Measurements from ENCODE around the gene PBX1.

The PBX1 gene

DNA sequence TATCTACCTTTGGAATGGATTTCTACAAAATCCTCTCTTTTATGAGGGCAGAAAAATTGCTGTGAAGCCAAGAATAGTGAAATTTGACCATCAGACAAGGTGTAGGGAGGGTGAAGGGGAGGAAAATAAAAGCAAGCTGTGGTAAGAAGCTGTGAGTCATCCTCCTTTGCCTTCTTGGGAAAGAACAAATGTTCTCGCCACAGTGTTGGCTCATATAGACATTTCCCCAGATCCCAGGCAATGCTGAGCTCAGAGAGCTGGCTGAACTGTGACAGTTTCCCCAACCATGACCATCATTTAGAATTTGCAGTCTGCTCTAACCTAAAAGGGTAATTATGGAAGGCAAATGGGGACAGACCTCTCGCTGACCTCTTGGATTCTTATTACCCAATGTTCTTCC lies 235.4 kb downstream of the PBX1 start:
- FAIRE-seq (no peak), DNase-seq (ENCODE audit: insufficient read length, low spot score) (no peak)

GRCh38 chr1:164796916-164797315 lies 237.9 kb downstream of the PBX1 start:
- FAIRE-seq (no peak), DNase-seq (ENCODE audit: insufficient read length, low spot score) (no peak)

- FAIRE-seq, result no peak
- no peak for DNase-seq (ENCODE audit: insufficient read length, low spot score)
Observed at GRCh38 chr1:164801246-164801731, 242.3 kb downstream of the PBX1 start.

DNA sequence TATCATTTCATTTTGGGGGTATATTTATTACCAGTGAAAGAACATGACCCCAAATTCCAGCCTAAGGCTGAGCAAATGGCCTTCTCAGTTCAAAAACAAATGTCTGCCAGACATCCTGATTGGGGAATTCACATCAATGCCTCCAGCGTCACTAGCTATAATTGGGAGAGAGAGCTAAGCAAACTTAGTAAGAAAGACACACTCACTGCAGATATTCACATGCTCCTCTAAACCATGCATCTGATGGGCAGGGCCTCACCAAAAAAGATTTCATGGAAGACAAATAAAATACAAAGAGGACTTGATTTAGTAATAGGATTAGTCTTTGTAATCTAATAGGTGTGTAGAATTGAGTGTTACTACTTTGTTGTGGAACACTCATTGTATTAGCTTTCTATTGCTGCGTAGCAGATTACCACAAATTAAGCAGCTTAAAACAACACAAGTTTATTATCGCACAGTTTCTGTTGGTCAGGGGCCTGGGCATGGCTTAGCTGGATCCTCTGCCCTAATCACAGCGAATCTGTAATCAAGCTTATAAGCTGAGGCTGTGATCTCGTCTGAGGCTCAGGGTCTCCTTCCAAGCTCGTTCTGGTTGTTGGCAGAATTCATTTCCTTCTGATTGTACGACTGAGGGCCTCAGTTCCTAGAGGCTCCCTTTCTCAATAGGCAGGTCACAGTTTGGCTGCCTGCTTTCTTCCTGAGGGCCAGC lies 243.0 kb downstream of the PBX1 start:
- no peak for FAIRE-seq
- no peak for DNase-seq (ENCODE audit: insufficient read length, low spot score)

DNA sequence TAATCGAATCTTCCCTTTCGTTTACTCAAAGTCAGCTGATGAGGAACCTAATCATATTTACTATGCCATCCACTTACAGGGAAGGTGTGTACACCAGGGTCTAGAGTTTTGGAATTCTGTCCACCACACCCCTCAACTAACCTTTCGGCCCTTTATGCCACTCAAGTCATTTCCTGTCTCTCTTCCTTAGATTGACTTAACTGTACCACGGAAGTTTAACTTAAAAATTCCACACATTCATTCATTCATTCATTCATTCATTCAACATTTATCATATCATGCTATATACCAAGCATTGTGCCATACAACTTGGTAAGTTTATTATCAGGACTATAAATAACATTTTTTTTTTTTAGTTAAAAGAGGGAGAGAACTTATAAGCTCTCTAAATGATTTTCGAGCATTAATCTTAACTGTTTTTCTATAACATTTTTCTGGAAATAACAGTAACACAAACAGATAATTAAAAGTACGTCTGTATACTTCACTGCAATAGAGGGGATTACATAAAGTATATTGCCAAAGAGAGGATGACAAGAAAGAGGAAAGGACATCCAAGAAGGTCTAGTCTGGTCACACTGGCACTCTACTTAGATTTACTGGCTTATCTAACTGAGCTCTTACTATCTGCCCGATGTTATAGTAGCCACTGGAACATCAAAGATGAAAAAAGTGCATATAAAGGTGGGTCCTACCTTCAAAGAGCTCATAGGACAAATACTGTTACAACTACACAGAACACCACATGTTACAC lies 243.7 kb downstream of the PBX1 start:
- no peak for FAIRE-seq
- no peak for DNase-seq (ENCODE audit: insufficient read length, low spot score)

- DNase-seq (ENCODE audit: insufficient read length, low spot score) (no peak), FAIRE-seq (peak; percentile 59)
Observed at GRCh38 chr1:164803366-164803765, 244.4 kb downstream of the PBX1 start.

GRCh38 chr1:164804366-164804765 lies 245.4 kb downstream of the PBX1 start:
- FAIRE-seq, result no peak
- no peak for DNase-seq (ENCODE audit: insufficient read length, low spot score)

GRCh38 chr1:164805399-164805798 lies 246.4 kb downstream of the PBX1 start:
- no peak for DNase-seq (ENCODE audit: insufficient read length, low spot score)
- FAIRE-seq, result no peak

DNA sequence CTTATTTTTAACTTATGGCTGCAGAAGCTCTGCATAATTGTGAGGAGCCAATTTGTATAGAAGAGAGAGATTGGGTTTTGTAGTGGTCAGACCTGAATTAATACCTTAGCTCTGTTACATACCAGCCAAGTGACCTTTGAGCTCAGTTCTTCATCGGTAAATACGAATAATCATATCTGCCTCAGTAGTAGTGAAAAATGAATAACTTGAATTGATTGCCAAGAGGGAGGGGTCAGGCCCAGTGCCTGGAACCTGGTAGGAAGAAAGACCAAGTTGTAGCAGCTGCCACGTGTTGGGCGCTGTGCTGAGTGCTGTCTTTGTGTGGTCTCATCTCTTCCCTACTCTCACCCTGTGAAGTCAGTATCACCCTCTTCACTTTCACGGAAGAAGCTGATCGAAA lies 247.5 kb downstream of the PBX1 start:
- FAIRE-seq (no peak), DNase-seq (ENCODE audit: insufficient read length, low spot score) (no peak)

GRCh38 chr1:164813776-164814175 lies 254.8 kb downstream of the PBX1 start:
- no peak for DNase-seq (ENCODE audit: insufficient read length, low spot score)
- no peak for FAIRE-seq

GRCh38 chr1:164821648-164822047 lies 262.7 kb downstream of the PBX1 start:
- FAIRE-seq (no peak), DNase-seq (ENCODE audit: insufficient read length, low spot score) (no peak)

DNA sequence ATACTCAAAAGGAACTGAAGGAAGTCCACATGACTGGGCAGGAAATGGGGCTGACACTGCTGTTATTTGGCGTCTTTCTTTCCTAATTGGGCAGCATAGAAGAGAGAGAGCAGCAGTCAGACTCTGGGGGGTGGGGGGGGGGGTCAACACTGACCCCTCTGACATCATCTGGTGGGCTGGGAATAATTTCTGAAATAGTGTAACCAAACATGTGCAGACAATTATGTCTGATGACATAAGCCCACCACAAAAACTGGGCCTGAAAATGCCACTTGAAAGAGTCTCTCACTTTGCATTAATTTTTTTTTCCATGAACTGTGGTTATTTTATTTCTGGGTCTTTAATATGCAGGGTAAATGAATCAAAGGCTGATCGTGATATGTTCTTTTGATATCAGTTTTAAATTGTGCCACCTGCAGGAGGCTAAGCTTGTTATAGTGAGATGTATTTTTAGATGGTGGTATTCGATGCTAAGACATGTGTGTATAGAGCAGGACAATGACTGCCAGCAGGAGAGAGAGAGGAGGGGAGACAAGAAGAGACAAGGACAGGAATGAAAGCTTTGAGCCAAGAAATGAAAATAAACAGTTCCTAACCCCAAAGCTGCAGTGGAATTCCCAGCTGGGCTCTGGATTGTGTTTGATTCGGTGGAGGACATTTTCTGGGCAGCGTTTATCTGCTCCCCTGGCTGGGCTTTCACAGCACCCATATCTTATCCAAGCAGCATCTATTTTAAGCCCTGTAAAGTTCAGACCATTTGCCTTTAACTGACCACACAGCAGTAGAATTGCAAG lies 264.7 kb downstream of the PBX1 start:
- DNase-seq (ENCODE audit: insufficient read length, low spot score) (no peak), FAIRE-seq (no peak)

DNA sequence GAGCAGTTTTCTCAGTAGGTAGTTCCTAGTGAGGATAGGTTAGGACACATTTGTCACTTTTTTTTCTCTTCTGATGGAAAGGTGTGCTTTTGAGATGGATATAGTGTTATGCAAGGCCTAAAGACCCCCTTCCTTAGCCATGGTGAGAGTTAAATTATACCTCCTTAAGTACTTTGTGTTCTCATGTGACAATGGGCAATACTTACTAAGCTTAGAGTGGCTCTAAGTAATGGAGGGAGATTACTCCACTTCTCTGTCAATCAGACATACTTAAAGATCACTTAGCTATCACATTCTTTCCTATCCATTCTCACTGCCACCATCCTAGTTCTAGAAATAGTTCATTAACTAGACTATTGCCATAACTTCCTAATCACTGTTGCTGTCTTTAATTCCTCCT lies 265.6 kb downstream of the PBX1 start:
- no peak for DNase-seq (ENCODE audit: insufficient read length, low spot score)
- no peak for FAIRE-seq

DNA sequence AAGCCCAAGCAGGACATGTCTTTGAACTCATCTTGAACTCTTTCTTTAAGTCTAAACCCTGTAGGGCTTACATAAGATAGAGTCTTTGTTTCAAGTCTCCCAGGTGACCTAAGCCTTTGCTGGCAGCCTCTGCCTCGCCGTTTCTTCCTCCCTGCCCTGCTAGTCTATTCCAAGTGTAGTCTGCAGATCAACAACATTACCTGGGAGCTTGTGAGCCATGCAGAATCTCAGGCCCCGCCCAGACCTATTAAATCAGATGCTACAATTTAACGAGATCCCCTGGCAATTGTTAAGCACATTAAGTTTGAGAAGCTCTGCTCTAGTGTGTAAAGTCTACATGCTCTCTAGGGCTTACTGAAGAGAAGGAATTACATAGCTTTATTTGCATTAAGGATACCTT lies 271.6 kb downstream of the PBX1 start:
- DNase-seq (ENCODE audit: insufficient read length, low spot score), result no peak
- no peak for FAIRE-seq

DNA sequence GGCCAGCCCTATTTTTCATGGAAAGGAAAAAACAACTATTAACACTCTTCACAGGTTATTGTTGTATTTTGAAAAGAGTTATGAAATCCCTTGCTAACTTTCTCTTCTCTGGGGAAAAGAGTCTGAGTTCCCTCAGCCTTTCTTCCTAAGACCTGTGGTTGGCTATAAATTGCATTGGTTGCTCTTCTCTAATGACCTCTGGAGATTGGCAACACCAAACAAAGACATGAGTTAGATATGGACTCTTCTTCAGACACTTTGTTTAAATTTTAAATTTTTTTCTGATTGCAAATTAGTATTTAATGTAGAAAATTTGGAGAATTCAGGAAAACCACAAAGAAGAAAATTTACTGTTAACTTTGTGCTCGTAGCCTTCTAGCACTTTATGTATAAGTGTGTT lies 275.7 kb downstream of the PBX1 start:
- FAIRE-seq (no peak), DNase-seq (ENCODE audit: insufficient read length, low spot score) (no peak)

- FAIRE-seq, result no peak
- no peak for DNase-seq (ENCODE audit: insufficient read length, low spot score)
Observed at GRCh38 chr1:164836614-164837018, 277.6 kb downstream of the PBX1 start.

- no peak for DNase-seq (ENCODE audit: insufficient read length, low spot score)
- no peak for FAIRE-seq
Observed at GRCh38 chr1:164838786-164839185, 279.8 kb downstream of the PBX1 start.

DNA sequence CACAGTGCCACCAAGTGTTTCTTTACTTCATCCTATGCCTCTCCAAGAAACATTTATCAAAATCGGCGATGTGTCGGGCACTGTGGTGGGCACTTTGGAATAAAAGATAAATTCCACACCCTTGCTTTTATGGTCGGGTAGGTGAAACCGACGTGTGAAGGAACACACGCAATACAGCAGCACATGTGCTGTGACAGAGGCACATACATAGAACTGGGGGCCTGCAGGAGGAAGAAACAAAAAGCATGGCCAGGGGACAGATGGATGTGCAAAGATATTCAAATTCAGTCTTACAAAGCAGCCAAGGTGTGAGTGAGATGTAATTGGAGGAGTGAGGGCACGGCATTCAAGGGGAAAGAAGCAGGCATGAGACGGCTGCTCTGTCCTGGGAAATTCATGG lies 282.0 kb downstream of the PBX1 start:
- DNase-seq (ENCODE audit: insufficient read length, low spot score), result no peak
- FAIRE-seq, result no peak

- DNase-seq (ENCODE audit: insufficient read length, low spot score), result no peak
- no peak for FAIRE-seq
Observed at GRCh38 chr1:164841702-164842465, 282.9 kb downstream of the PBX1 start.

GRCh38 chr1:164842870-164843269 lies 283.9 kb downstream of the PBX1 start:
- no peak for FAIRE-seq
- DNase-seq (ENCODE audit: insufficient read length, low spot score), result no peak
